HCT116 (cell line): ENCODE results near the gene IMPG2. TPM values are rescaled to one million over a fixed set of nuclear protein-coding genes. Genes with fewer than 3 reads are reported as not detected.

ENCODE experiments used
- ATAC-seq: fragments of 200-7000 bp; cut with Tn5 transposase; 2 replicates; pipeline ENCODE4 v1.9.1; 2020; ENCODE audit warnings: mild to moderate bottlenecking, moderate library complexity
- BruUV-seq: library from RNA; stranded (reverse); fragments of 400-500 nt; replicated peaks from 2 replicates; lab custom pipeline; 2021; lab: Mats Ljungman, UMichigan
- CTCF ChIA-PET: fragments of 300-600 bp; sonication (Branson Sonifier 250); formaldehyde crosslinking; loops from one replicate; lab custom pipeline; 2021; ENCODE audit warnings: antibody characterized with exemption; lab: Charles Lee
- POLR2A ChIA-PET: fragments of 300-600, 350-600 bp; sonication (Branson Sonifier 250); formaldehyde crosslinking; loops from one replicate; lab custom pipeline; 2021; ENCODE audit warnings: antibody characterized with exemption; lab: Charles Lee
- RAD21 ChIA-PET, 2 experiments: fragments of 300-600 bp; sonication (Branson Sonifier 250); formaldehyde crosslinking; loops; one replicate each; lab custom pipeline; 2023; ENCODE audit warnings: low total read pairs in 2 of 2; ENCODE audit not compliant: uncharacterized antibody in 2 of 2, unreplicated experiment in 2 of 2, low non-redundant PET in 1 of 2; lab: Charles Lee
- DNase-seq: peaks from one replicate; pipeline ENCODE4 v3.0.0-alpha.2; 2010; ENCODE audit warnings: low read depth, low spot score
- H2AFZ ChIP-seq: fragments of 200-600 bp; shearing (Covaris generic), sonication (generic); 2 replicates; pipeline ENCODE4 v1.6.1; 2017; ENCODE audit warnings: low read depth, mixed run types, mixed read lengths, antibody characterized with exemption, low read length; ENCODE audit not compliant: poor library complexity, severe bottlenecking
- H3K27ac ChIP-seq: 2 replicates; pipeline ENCODE4 v1.5.1; 2012; ENCODE audit warnings: low read depth, low read length
- H3K27me3 ChIP-seq: fragments of 200-600 bp; sonication (generic); 2 replicates; pipeline ENCODE4 v1.6.1; 2016; ENCODE audit warnings: mixed run types, low read length, mixed read lengths; ENCODE audit not compliant: insufficient read depth
- H3K36me3 ChIP-seq, 2 experiments: fragments of 200-500 bp in 1 of 2; fragments of 200-600 bp in 1 of 2; sonication (Bioruptor generic) in 1 of 2; sonication (generic) in 1 of 2; 2 replicates each; pipeline versions ENCODE4 v1.5.1 to v1.6.1; 2014 to 2016; ENCODE audit warnings: low read length in 2 of 2, inconsistent platforms in 1 of 2, mixed read lengths in 1 of 2, mixed run types in 1 of 2; ENCODE audit not compliant: insufficient read depth in 2 of 2, control insufficient read depth in 1 of 2
- H3K4me1 ChIP-seq, 2 experiments: fragments of 200-600 bp in 1 of 2; sonication (generic) in 1 of 2; 2 replicates each; pipeline versions ENCODE4 v1.5.1 to v1.6.1; 2012 to 2017; ENCODE audit warnings: low read length in 2 of 2, inconsistent platforms in 1 of 2, mild to moderate bottlenecking in 1 of 2, mixed read lengths in 1 of 2, mixed run types in 1 of 2, moderate library complexity in 1 of 2; ENCODE audit not compliant: insufficient read depth in 2 of 2, control insufficient read depth in 1 of 2
- H3K4me2 ChIP-seq: fragments of 200-600 bp; sonication (generic); 2 replicates; pipeline ENCODE4 v1.6.1; 2017; ENCODE audit warnings: mixed run types, low read length, mixed read lengths
- H3K4me3 ChIP-seq, 2 experiments: fragments of 200-600 bp in 1 of 2; sonication (generic) in 1 of 2; replicated peaks in 1 of 2; 2 replicates each; pipeline ENCODE4 v1.5.1; 2011 to 2016; ENCODE audit warnings: low read length in 2 of 2, control low read depth in 1 of 2, low read depth in 1 of 2, mild to moderate bottlenecking in 1 of 2, mixed read lengths in 1 of 2, mixed run types in 1 of 2
- H3K79me2 ChIP-seq: fragments of 200-600 bp; sonication (generic); 2 replicates; pipeline ENCODE4 v1.6.1; 2017; ENCODE audit warnings: mild to moderate bottlenecking, mixed run types, low read length, moderate library complexity, mixed read lengths; ENCODE audit not compliant: insufficient read depth
- H3K9ac ChIP-seq: fragments of 200-600 bp; sonication (generic); 2 replicates; pipeline ENCODE4 v1.6.1; 2016; ENCODE audit warnings: low read length, mixed read lengths
- H3K9me2 ChIP-seq: fragments of 200-600 bp; sonication (generic), shearing (Covaris generic); 2 replicates; pipeline ENCODE4 v1.6.1; 2017; ENCODE audit warnings: mixed run types, mild to moderate bottlenecking, moderate library complexity; ENCODE audit not compliant: insufficient read depth
- H3K9me3 ChIP-seq, 2 experiments: fragments of 200-500 bp in 1 of 2; fragments of 200-600 bp in 1 of 2; sonication (Bioruptor generic) in 1 of 2; sonication (generic) in 1 of 2; 2 replicates each; pipeline ENCODE4 v1.6.1; 2014 to 2017; ENCODE audit warnings: low read length in 2 of 2, mixed read lengths in 2 of 2, inconsistent platforms in 1 of 2, low read depth in 1 of 2, mild to moderate bottlenecking in 1 of 2, mixed run types in 1 of 2, moderate library complexity in 1 of 2; ENCODE audit not compliant: control insufficient read depth in 1 of 2, insufficient read depth in 1 of 2
- H4K20me1 ChIP-seq: fragments of 200-600 bp; sonication (generic), shearing (Covaris generic); 2 replicates; pipeline ENCODE4 v1.6.1; 2017; ENCODE audit warnings: mixed run types, mild to moderate bottlenecking, moderate library complexity; ENCODE audit not compliant: insufficient read depth
- ATF3 ChIP-seq: IDR thresholded peaks from 2 replicates; pipeline ENCODE4 v1.6.1; 2012
- CEBPB ChIP-seq: IDR thresholded peaks from 2 replicates; pipeline ENCODE4 v1.6.1; 2012; ENCODE audit warnings: low read depth
- CTCF ChIP-seq, 3 experiments: fragments of 200-600 bp in 1 of 3; sonication (generic) in 1 of 3; IDR thresholded peaks in 2 of 3; conservative IDR thresholded peaks in 1 of 3; 2 replicates each; pipeline ENCODE4 v1.5.1; 2012 to 2017; ENCODE audit warnings: low read depth in 2 of 3, low read length in 2 of 3, antibody characterized with exemption in 1 of 3, borderline replicate concordance in 1 of 3, control low read depth in 1 of 3, mild to moderate bottlenecking in 1 of 3, mixed read lengths in 1 of 3, mixed run types in 1 of 3, moderate library complexity in 1 of 3; ENCODE audit not compliant: insufficient read depth in 1 of 3
- EGR1 ChIP-seq: IDR thresholded peaks from 2 replicates; pipeline ENCODE4 v1.6.1; 2012; ENCODE audit warnings: low read depth
- ELF1 ChIP-seq: IDR thresholded peaks from 2 replicates; pipeline ENCODE4 v1.6.1; 2012; ENCODE audit warnings: low read depth, borderline replicate concordance
- EZH2 ChIP-seq: fragments of 200-600 bp; sonication (generic); IDR thresholded peaks from 2 replicates; pipeline ENCODE4 v1.6.1; 2017; ENCODE audit warnings: antibody characterized with exemption, mixed run types
- JUND ChIP-seq: IDR thresholded peaks from 2 replicates; pipeline ENCODE4 v1.6.1; 2012
- POLR2A ChIP-seq: IDR thresholded peaks from 2 replicates; pipeline ENCODE4 v1.7.0; 2011; ENCODE audit warnings: borderline replicate concordance; ENCODE audit not compliant: insufficient read depth, insufficient read length; ENCODE audit errors: extremely low read depth
- POLR2AphosphoS5 ChIP-seq: IDR thresholded peaks from 2 replicates; pipeline ENCODE4 v1.6.1; 2011; ENCODE audit warnings: mild to moderate bottlenecking, low read depth, low read length, moderate library complexity
- RAD21 ChIP-seq: IDR thresholded peaks from 2 replicates; pipeline ENCODE4 v1.6.1; 2012; ENCODE audit warnings: low read depth, mild to moderate bottlenecking
- REST ChIP-seq: IDR thresholded peaks from 2 replicates; pipeline ENCODE4 v1.6.1; 2012; ENCODE audit warnings: low read depth
- SIN3A ChIP-seq: IDR thresholded peaks from 2 replicates; pipeline ENCODE4 v1.6.1; 2012; ENCODE audit warnings: low read depth
- SP1 ChIP-seq: IDR thresholded peaks from 2 replicates; pipeline ENCODE4 v1.6.1; 2012; ENCODE audit warnings: low read depth
- ZFX ChIP-seq: fragments of 450-650 bp; IDR thresholded peaks from 2 replicates; pipeline ENCODE4 v1.6.1; 2017
- ZNF274 ChIP-seq: fragments of 200-500 bp; sonication (Bioruptor generic); IDR thresholded peaks from 2 replicates; pipeline ENCODE4 v1.6.1; 2014; ENCODE audit warnings: mild to moderate bottlenecking, low read depth, low read length, inconsistent platforms
- intact Hi-C: fragments of 100-400 bp; cut with micrococcal nuclease; formaldehyde crosslinking; loops from 2 replicates; pipeline ENCODE4 v1.10.0; 2022
- total RNA-seq: library from RNA; stranded (reverse); gene quantifications from one replicate; pipeline ENCODE4 v1.2.1, GENCODE V29; 2021; ENCODE audit not compliant: unreplicated experiment
- TF ChIP-seq, protein P1 (sequence below): IDR thresholded peaks from 2 replicates; pipeline ENCODE4 v1.6.1; 2011; ENCODE audit warnings: mild to moderate bottlenecking, low read length, moderate library complexity; ENCODE audit not compliant: insufficient replicate concordance; ENCODE audit errors: extremely low read depth
- TF ChIP-seq, protein P2 (sequence below): IDR thresholded peaks from 2 replicates; pipeline ENCODE4 v1.6.1; 2012

The IMPG2 gene
- total RNA-seq, 1 experiment from 2014 or later: 0.20 TPM

DNA sequence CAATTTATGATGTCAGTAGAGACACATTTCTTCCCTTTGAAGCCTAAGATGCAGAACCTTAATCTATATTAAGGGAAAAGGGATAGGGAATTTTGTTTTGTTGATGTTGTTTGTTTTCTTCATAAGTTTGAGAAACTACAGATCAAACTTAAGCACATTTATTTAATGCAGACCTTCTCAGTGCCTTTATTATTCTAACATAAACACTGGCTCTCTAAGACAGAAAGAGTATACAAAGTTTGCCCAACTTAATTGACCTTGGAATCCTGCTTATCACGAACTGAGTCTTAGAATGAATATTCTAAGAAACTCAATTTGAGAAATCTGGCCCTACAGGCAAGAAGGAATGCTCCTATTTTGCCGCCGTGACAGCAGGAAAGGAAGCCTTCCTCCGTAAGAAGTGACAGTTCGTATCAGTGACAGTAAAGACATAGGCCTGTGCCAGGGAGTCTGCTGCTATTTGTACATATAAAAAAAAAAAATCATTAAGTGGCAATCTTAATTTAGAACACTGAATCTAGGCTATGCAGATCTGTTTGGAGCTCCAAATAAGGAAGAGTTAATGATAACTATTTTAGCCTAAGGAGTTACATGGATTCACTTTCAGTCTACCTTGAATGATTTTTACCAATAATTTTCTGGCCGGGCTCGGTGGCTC lies 8.8 kb upstream of the IMPG2 start:
- POLR2A ChIA-PET: no interaction called here
- no peak overlapping the region for H3K4me3 ChIP-seq

More for the DNA sequence above, 8.8 kb upstream of the IMPG2 start:
- intact Hi-C loops: no loop called here
- no peak for TF ChIP-seq SIN3A
- TF ChIP-seq POLR2AphosphoS5: no peak
- no peak for TF ChIP-seq ZNF274
- no peak for TF ChIP-seq ELF1
- TF ChIP-seq RAD21: no peak
- TF ChIP-seq POLR2A: no peak
- TF ChIP-seq CTCF (IDR thresholded peaks at IDR 0.05 in 2 of 3, conservative IDR thresholded peaks at IDR 0.05 in 1 of 3; ENCODE audit: borderline replicate concordance in 1 of 3, insufficient read depth in 1 of 3, low read depth in 2 of 3, low read length in 2 of 3): no peak
- no peak for TF ChIP-seq ZFX
- TF ChIP-seq, protein P1, sequence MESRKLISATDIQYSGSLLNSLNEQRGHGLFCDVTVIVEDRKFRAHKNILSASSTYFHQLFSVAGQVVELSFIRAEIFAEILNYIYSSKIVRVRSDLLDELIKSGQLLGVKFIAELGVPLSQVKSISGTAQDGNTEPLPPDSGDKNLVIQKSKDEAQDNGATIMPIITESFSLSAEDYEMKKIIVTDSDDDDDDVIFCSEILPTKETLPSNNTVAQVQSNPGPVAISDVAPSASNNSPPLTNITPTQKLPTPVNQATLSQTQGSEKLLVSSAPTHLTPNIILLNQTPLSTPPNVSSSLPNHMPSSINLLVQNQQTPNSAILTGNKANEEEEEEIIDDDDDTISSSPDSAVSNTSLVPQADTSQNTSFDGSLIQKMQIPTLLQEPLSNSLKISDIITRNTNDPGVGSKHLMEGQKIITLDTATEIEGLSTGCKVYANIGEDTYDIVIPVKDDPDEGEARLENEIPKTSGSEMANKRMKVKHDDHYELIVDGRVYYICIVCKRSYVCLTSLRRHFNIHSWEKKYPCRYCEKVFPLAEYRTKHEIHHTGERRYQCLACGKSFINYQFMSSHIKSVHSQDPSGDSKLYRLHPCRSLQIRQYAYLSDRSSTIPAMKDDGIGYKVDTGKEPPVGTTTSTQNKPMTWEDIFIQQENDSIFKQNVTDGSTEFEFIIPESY: no peak
- no peak for TF ChIP-seq EZH2
- TF ChIP-seq, protein P2, sequence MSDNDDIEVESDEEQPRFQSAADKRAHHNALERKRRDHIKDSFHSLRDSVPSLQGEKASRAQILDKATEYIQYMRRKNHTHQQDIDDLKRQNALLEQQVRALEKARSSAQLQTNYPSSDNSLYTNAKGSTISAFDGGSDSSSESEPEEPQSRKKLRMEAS: no peak
- TF ChIP-seq SP1: no peak
- TF ChIP-seq JUND: no peak
- no peak for TF ChIP-seq ATF3
- no peak for TF ChIP-seq EGR1
- TF ChIP-seq CEBPB: no peak
- TF ChIP-seq REST: no peak
- no peaks in the 10 kb centered on the region for H3K27me3 ChIP-seq
- no peak overlapping the region for H3K4me2 ChIP-seq
- no peaks in the 10 kb centered on the region for H3K4me1 ChIP-seq
- ATAC-seq: no peak
- no peak overlapping the region for H2AFZ ChIP-seq
- no TSS peak for BruUV-seq
- no peaks in the 10 kb centered on the region for H3K79me2 ChIP-seq
- CTCF ChIA-PET: no interaction called here
- H3K9me3 ChIP-seq: no peaks in the 10 kb centered on the region
- H3K36me3 ChIP-seq: no peaks in the 10 kb centered on the region
- H4K20me1 ChIP-seq: no peaks in the 10 kb centered on the region
- H3K9ac ChIP-seq: no peak overlapping the region
- no peak for DNase-seq
- RAD21 ChIA-PET: no interaction called here
- H3K9me2 ChIP-seq: no peaks in the 10 kb centered on the region
- no peak overlapping the region for H3K27ac ChIP-seq
